Heart right ventricle (tissue), 16 donors: ENCODE measurements around the gene CHEK1. TPM values are rescaled to one million over a fixed set of nuclear protein-coding genes. Genes with fewer than 3 reads are reported as not detected.

Experiments used
- ATAC-seq, 8 donors: fragments of 200-7000 bp; cut with Tn5 transposase; one replicate each; pipeline ENCODE4 v1.9.1; 2020; ENCODE audit warnings: mild to moderate bottlenecking in 8 of 8, moderate library complexity in 8 of 8, moderate number of reproducible peaks in 1 of 8
- DNase-seq, 2 donors: peaks; one replicate each; pipeline ENCODE4 v3.0.0-alpha.2; 2020
- H3K27ac ChIP-seq, 10 donors: fragments of 200-600 bp; sonication (generic) in 2 of 10; one replicate each; pipeline versions ENCODE4 v1.5.0 to v1.8.0; 2020 to 2022; ENCODE audit warnings: mild to moderate bottlenecking in 3 of 10
- H3K27me3 ChIP-seq, 7 donors: fragments of 200-600 bp; one replicate each; pipeline ENCODE4 v1.8.0; 2021 to 2022; ENCODE audit warnings: mild to moderate bottlenecking in 2 of 7
- H3K36me3 ChIP-seq, 9 donors: fragments of 200-600 bp; sonication (generic) in 1 of 9; one replicate each; pipeline versions ENCODE4 v1.5.0 to v1.8.0; 2020 to 2022; ENCODE audit warnings: mild to moderate bottlenecking in 2 of 9
- H3K4me1 ChIP-seq, 9 donors: fragments of 200-600 bp; sonication (generic) in 1 of 9; one replicate each; pipeline versions ENCODE4 v1.5.0 to v1.8.0; 2020 to 2022; ENCODE audit warnings: mild to moderate bottlenecking in 4 of 9
- H3K4me3 ChIP-seq, 10 donors: fragments of 200-600 bp; sonication (generic) in 2 of 10; one replicate each; pipeline versions ENCODE4 v1.5.0 to v1.8.0; 2020 to 2022; ENCODE audit warnings: mild to moderate bottlenecking in 7 of 10, moderate library complexity in 2 of 10
- H3K9me3 ChIP-seq, 11 donors: fragments of 200-600 bp in 10 of 11; sonication (generic) in 2 of 11; one replicate each; pipeline versions ENCODE4 v1.5.0 to v1.8.0; 2013 to 2022; ENCODE audit warnings: mild to moderate bottlenecking in 2 of 11, control low read depth in 1 of 11, moderate library complexity in 1 of 11
- CTCF ChIP-seq, 9 donors: fragments of 200-600 bp; sonication (generic) in 2 of 9; IDR thresholded peaks; one replicate each; pipeline versions ENCODE4 v1.5.0 to v1.8.0; 2021 to 2022; ENCODE audit warnings: antibody characterized with exemption in 9 of 9, mild to moderate bottlenecking in 5 of 9, moderate library complexity in 1 of 9
- WGBS, 2 donors: extraction: QIAGEN DNeasy Blood & Tissue Kit; methylation state at CpG; one replicate each; pipeline ENCODE4 v1.1.7; 2013; ENCODE audit warnings: inconsistent platforms in 1 of 2; 5-methylcytosine and 5-hydroxymethylcytosine counted together
- intact Hi-C, 10 donors: fragments of 100-400 bp; cut with DNase I; formaldehyde crosslinking; loops; one replicate each; pipeline versions ENCODE4 v1.11.1 to v1.14.2; 2022
- polyA plus RNA-seq, 2 donors: library from polyadenylated mRNA; stranded (reverse); fragments of 200-250 nt; gene quantifications; one replicate each; pipeline ENCODE4 v1.2.3, GENCODE V29; 2013
- total RNA-seq, 10 donors: library from RNA; stranded (reverse); fragmentation: NEBNext Ultra II Directional in 3 of 10; extraction: Animal tissue kit (Norgen Biotek cat#: 25700) in 3 of 10; gene quantifications; one replicate each; pipeline versions ENCODE4 v1.2.1 to v1.2.4, GENCODE V29; 2021 to 2023
- donor health status: Arrhythmogenic right ventricular cardiomyopathy.
- donor health status: ischemic (EF 13 %, LVEDD 7.1; RV severe dilation, severe dysfunction).
- donor health status: healthy with polysubstance abuse.
- donor health status: DM: no; HTN: yes; CAD: no.
- donor health status: DM: no; HTN: no; CAD: no.
- donor health status: ischemic (EF 25% LVEDD 6.9; RV normal size, moderate dysfunction).
- donor health status: ischemic (EF 25% LVEDD 5.7; RV mildly dilated, moderate dysfunction).
- donor health status: healthy.
- donor health status: DM: yes; HTN: yes; CAD: no.
- donor health status: Ischemic cardiomyopathy.
- donor health status: ischemic (EF 35%, LVEDD 5.7; RV mildly dilated, moderate dysfunction).
- donor health status: nonischemic (EF 11% LVEDD 7.7; RV severe dilation, severe dysfunction).
- donor health status: DM: yes; HTN: yes; CAD: no.
- donor health status: PGD.
- donor health status: ischemic (EF 29% LVEDD 5.4; RV normal size, mild dysfunction).
- donor health status: nonischemic (EF 23%, LVEDD 6.1; RV moderate dilation, normal function).

The CHEK1 gene
- total and polyA plus RNA-seq, 12 donors, result 0.64 to 3.8 (median 1.2) TPM

- ATAC-seq (peak in 4 of 8 donors; percentile 32 to 51 (median 40)), DNase-seq (no peak)
- H3K9me3 ChIP-seq, result no peaks in the 10 kb centered on the region
- peak overlapping the region; percentile 32 to 95 (median 70) for H3K4me3 ChIP-seq
- peaks cover 0 to 35% (median 15%) of the 10 kb centered on the region in 9 donors for H3K36me3 ChIP-seq
- peak overlapping the region; percentile 91 to 99 (median 96) for H3K27ac ChIP-seq
- peaks cover 0 to 28% (median 20%) of the 10 kb centered on the region in 9 donors for H3K4me1 ChIP-seq
- intact Hi-C loops, result loop anchor here in 7 of 10 donors (5.0 to 10.0 kb wide), 8 partner anchors 33 to 582 kb away; partner anchors contain the start of genes HYLS1 (in 3 of the 7), EI24 (in 1 of the 7), FEZ1 (in 1 of the 7) and STT3A (in 1 of the 7)
- TF ChIP-seq CTCF (IDR thresholded peaks at IDR 0.05), result peak in 2 of 9 donors; percentile 12 to 24
- WGBS, 2 donors, result 1% methylated on average over 20 of the region's 20 CpGs
- H3K27me3 ChIP-seq, result no peaks in the 10 kb centered on the region
Measured at GRCh38 chr11:125625225-125625629, 264 bp downstream of the CHEK1 start.

DNA sequence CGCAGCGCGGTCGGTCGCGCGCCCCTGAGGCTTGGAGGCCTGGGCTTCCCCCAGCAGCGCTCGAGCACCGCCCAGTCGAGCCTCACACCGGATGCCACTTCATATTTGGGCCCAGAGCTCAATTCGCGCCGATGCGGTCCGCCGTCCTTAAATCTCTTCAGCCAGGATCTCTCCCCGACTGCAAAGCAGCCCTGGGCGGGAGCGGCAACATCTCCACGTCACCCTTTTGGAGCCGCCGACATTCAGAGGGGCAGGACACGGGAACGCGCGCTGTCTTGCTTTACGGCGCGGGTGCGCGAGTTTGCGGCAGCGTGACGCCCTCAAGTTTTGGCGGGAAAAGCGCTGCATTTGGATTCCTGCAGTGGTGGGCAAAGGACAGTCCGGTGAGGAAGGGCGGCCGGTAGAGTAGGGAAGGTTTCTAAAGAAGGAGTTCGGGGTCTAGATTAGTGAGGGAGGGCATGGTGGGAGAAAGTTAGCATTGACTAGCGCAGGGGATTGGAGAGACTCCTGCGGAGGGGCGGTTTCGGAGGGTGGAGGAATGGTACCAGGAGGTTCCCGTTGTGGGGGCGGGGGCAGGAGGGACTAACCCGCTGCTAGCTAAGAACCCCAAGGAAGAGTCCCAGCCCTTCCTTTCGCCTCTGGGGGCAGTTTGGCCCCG, 796 bp downstream of the CHEK1 start:
- peaks cover 0 to 35% (median 10%) of the 10 kb centered on the region in 9 donors for H3K36me3 ChIP-seq
- DNase-seq (peak; percentile 87), ATAC-seq (peak; percentile 95 to 98 (median 97))
- H3K4me3 ChIP-seq, result peak overlapping the region; percentile 32 to 95 (median 70)
- WGBS, 2 donors, result 1% methylated on average over 50 to 51 of the region's 51 CpGs
- H3K27ac ChIP-seq, result peak overlapping the region; percentile 91 to 99 (median 96)
- no peaks in the 10 kb centered on the region for H3K27me3 ChIP-seq
- intact Hi-C loops, result loop anchor here in 7 of 10 donors (5.0 to 10.0 kb wide), 8 partner anchors 33 to 582 kb away; partner anchors contain the start of genes HYLS1 (in 3 of the 7), EI24 (in 1 of the 7), FEZ1 (in 1 of the 7) and STT3A (in 1 of the 7)
- TF ChIP-seq CTCF (IDR thresholded peaks at IDR 0.05), result peak in 2 of 9 donors; percentile 2 to 17
- H3K9me3 ChIP-seq, result no peaks in the 10 kb centered on the region
- H3K4me1 ChIP-seq, result peaks cover 0 to 28% (median 20%) of the 10 kb centered on the region in 9 donors

GRCh38 chr11:125626288-125626950, 1.5 kb downstream of the CHEK1 start:
- 1% methylated on average over 16 to 18 of the region's 18 CpGs for WGBS, 2 donors
- Histone ChIP-seq H3K4me3 (peak overlapping the region; percentile 32 to 95 (median 70)), H3K27me3 (no peaks in the 10 kb centered on the region), H3K36me3 (peaks cover 0 to 30% (median 3%) of the 10 kb centered on the region in 9 donors), H3K27ac (peak overlapping the region in 9 of 10 donors; percentile 93 to 99 (median 96)), H3K4me1 (peaks cover 0 to 28% (median 20%) of the 10 kb centered on the region in 9 donors), H3K9me3 (no peaks in the 10 kb centered on the region)
- ATAC-seq (peak in 5 of 8 donors; percentile 6 to 52 (median 12)), DNase-seq (no peak)
- peak in 4 of 9 donors; percentile 17 to 40 (median 20) for TF ChIP-seq CTCF (IDR thresholded peaks at IDR 0.05)
- intact Hi-C loops, result loop anchor here in 7 of 10 donors (5.0 to 10.0 kb wide), 8 partner anchors 34 to 581 kb away; partner anchors contain the start of genes HYLS1 (in 3 of the 7), EI24 (in 1 of the 7), FEZ1 (in 1 of the 7) and STT3A (in 1 of the 7)
